Left colon (tissue), 2 donors: ENCODE results near the gene NSUN3. TPM values are rescaled to one million over a fixed set of nuclear protein-coding genes. Genes with fewer than 3 reads are reported as not detected.

Experiments
- ATAC-seq: fragments of 200-7000 bp; cut with Tn5 transposase; one replicate; pipeline ENCODE4 v1.9.1; 2020; ENCODE audit warnings: mild to moderate bottlenecking, moderate library complexity
- DNase-seq, 2 donors: peaks; one replicate each; pipeline ENCODE4 v3.0.0-alpha.2; 2020
- intact Hi-C, 2 donors: fragments of 100-400 bp; cut with DNase I in 1 of 2; cut with micrococcal nuclease in 1 of 2; formaldehyde crosslinking; loops; one replicate each; pipeline versions ENCODE4 v1.11.2 to v1.14.0; 2022; cut with DNase I, micrococcal nuclease
- total RNA-seq, 2 donors: library from RNA; stranded (reverse); fragmentation: NEBNext Ultra II Directional; extraction: Animal tissue kit (Norgen Biotek cat#: 25700); gene quantifications; one replicate each; pipeline ENCODE4 v1.2.1, GENCODE V29; 2021
- donor health status: DM: no; HTN: no; CAD: no.
- donor health status: DM: yes; HTN: yes; CAD: no.

NSUN3 gene
- total RNA-seq, 2 donors from 2014 or later = 20.0 to 21.9 TPM

DNA sequence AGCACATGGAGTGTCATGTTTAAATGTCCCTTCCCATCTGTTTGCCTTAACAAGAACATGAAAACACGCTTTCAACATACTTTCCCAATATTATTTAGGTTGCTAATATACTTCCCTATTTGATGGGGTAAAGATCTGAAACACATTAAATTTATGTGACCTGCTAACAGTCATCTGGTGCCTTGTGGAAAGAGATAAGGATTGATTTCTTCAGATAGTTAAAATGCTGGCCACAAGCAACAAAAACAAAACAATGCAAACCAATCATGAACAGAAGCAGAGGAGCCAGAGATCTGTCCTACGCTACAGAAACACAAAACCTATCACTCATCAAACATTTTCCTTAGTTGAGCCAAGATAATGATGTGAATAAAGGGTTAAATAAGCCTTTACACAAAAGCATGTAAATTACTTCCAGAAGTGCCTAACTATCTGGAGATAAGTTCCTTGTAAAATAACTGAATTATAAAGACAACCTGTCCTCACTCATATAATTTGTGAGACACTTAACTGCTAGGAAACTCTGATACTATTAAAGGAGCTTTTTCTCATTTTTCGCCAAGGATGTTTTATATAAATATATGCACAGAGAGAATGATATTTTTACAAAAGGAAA, 109.9 kb downstream of the NSUN3 start:
- intact Hi-C loops = no loop called here
- ATAC-seq = no peak
- no peak for DNase-seq

DNA sequence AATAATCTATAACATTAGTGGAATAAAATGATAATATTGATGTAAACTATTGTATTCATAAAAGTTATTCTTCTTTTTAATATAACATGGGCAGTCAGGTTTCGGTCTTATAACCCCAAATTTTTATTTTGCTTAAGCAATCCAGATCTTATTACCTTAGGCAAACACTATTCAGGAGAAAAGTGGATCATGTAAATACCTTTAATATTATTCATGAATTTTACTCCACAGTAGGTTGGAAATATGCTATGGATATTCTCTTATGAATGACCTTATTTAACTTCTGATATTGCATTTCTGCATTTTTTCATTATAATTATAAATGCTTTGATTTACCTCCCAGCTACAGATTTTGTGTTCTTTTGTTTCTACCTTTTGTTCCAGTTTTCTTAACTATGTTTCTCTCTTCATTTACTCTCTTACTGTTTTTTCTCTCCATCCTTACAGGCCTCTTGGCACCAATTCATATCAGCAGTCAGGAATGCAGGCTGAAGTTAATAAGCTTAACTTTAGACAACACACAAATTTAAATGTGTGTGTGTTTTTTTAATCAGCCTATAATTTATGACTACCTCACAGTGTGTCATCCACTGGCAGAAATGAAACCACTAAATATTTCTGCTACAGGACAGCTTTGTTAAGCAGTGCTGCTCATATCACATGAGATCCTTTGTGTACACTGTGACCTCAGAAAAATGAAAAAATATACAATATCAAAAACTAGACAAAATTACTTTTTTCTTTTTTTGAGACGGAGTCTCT, 111.0 kb downstream of the NSUN3 start:
- ATAC-seq = no peak
- intact Hi-C loops = no loop called here
- DNase-seq = no peak

DNA sequence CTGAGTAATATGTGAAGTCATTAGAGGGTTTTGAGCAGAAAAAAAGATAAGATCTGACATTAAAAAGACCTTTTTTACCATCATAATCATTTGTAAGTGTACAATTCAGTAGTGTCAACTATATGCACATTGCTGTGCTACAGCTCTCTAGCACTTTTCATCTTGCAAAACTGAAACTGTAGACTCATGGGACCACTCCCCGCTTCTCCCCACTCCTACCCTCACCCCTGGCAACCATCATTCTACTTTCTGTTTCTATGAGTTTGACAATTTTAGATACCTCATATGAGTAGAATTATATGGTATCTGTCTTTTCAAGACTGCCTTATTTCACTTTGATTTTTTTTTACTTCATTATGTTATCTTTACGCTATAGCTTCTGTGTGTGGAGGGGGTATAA, 112.8 kb downstream of the NSUN3 start:
- no peak for ATAC-seq
- no peak for DNase-seq
- intact Hi-C loops = no loop called here

DNA sequence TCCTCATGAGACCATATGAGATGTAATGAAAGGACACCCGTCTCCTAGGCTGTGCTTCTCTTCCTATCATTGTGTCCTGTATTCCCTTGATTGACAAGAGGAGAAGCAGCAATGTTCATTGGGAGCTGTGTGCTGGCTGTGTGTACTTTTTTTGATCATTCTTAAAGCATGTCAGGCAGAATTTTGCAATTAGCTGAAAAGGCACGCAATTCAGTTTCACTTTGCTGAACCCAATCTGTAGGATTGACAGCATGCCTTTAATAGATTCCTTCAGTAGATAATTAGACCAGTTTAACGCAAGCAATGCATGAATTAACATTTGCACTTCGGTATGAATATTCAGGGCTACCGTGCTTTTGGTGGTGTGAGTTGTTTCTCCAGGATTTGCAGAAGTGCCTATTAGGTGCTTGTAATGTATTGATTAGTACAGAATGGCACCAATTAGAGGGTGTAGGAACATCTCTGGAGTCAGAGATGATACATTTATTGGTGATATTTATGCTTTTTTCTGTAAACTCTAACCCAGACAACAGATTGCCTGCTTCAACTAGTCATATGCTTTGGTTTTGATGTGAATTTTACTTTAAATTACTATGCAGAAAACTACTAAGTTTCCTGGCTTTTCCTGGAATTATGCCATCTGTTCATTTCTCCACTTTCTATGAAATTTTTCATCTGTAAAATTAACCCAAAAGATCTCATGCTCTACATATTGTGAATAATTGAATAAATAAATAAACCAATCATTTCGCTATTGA, 114.3 kb downstream of the NSUN3 start:
- DNase-seq (no peak), ATAC-seq (no peak)
- intact Hi-C loops = no loop called here

Other genes with a start within 250 kb of the NSUN3 start
- gene PROS1, start 89.2 kb upstream of the NSUN3 start, total RNA-seq = 10 to 100 TPM; 16.1 to 33.0 TPM
- 1 to 10 TPM; 1.7 to 4.1 TPM for gene ARL13B, start 82.9 kb upstream of the NSUN3 start, total RNA-seq
- 10 to 100 TPM; 20.4 to 23.4 TPM for gene STX19, start 34.5 kb upstream of the NSUN3 start, total RNA-seq
- 1 to 10 TPM; 6.6 to 7.8 TPM for gene DHFR2, start 145 bp upstream of the NSUN3 start, total RNA-seq